K562 (cell line): ENCODE measurements around the gene GPM6B. TPM values are rescaled to one million over a fixed set of nuclear protein-coding genes. Genes with fewer than 3 reads are reported as not detected.

ENCODE experiments used
- ATAC-seq: fragments of 200-7000 bp; cut with Tn5 transposase; 3 replicates; pipeline ENCODE4 v1.9.1; 2020; ENCODE audit warnings: moderate library complexity
- BruUV-seq: library from RNA; stranded (reverse); fragments of 400-500 nt; replicated peaks from 2 replicates; lab custom pipeline; 2021; lab: Mats Ljungman, UMichigan
- CTCF ChIA-PET: fragments of 300-600 bp; formaldehyde crosslinking; extraction: SDS; loops from one replicate; lab custom pipeline; 2021; ENCODE audit warnings: low intra/inter-chr PET ratio; lab: Yijun Ruan, JAX
- POLR2A ChIA-PET: fragments of 300-600, 350-650 bp; sonication (Branson Sonifier 250); formaldehyde crosslinking; extraction: SDS; loops from one replicate; lab custom pipeline; 2021; ENCODE audit warnings: antibody characterized with exemption, inconsistent platforms; lab: Yijun Ruan, JAX
- DNase-seq, 4 experiments: peaks; one replicate each; pipeline versions ENCODE4 v3.0.0 to v3.0.0-alpha.2; 2011 to 2018; ENCODE audit warnings: low spot score in 3 of 4, mixed read lengths in 3 of 4; ENCODE audit errors: extremely low read depth in 1 of 4
- FAIRE-seq: peaks from 2 replicates; lab custom pipeline; 2011; peaks lifted over from hg19 to GRCh38; lab: Jason Lieb, UNC
- H2AFZ ChIP-seq: 2 replicates; pipeline ENCODE4 v1.6.0; 2011; ENCODE audit warnings: low read depth, low read length, control low read depth, inconsistent platforms
- H3K27ac ChIP-seq: fragments of 200-600 bp; 3 replicates; pipeline ENCODE4 v1.8.0; 2011; ENCODE audit warnings: low read depth, mild to moderate bottlenecking, control low read depth, inconsistent platforms, low read length, moderate library complexity, mixed read lengths; ENCODE audit errors: extremely low read depth
- H3K27me3 ChIP-seq, 2 experiments: fragments of 300-600 bp in 1 of 2; 2 replicates in 1 of 2; 3 replicates in 1 of 2; pipeline versions ENCODE4 v1.6.0 to v1.8.0; 2011; ENCODE audit warnings: inconsistent platforms in 2 of 2, low read length in 2 of 2, mild to moderate bottlenecking in 1 of 2, mixed read lengths in 1 of 2, moderate library complexity in 1 of 2; ENCODE audit not compliant: control insufficient read depth in 2 of 2, insufficient read depth in 2 of 2
- H3K36me3 ChIP-seq: fragments of 300-600 bp; 3 replicates; pipeline ENCODE4 v1.8.0; 2011; ENCODE audit warnings: mild to moderate bottlenecking, low read length, inconsistent platforms; ENCODE audit not compliant: control insufficient read depth, insufficient read depth
- H3K4me1 ChIP-seq, 2 experiments: fragments of 200-600 bp in 1 of 2; replicated peaks in 1 of 2; 2 replicates in 1 of 2; 3 replicates in 1 of 2; pipeline versions ENCODE4 v1.5.1 to v1.8.0; 2011; ENCODE audit warnings: inconsistent platforms in 2 of 2, low read length in 2 of 2, mild to moderate bottlenecking in 1 of 2, mixed read lengths in 1 of 2, moderate library complexity in 1 of 2; ENCODE audit not compliant: control insufficient read depth in 2 of 2, insufficient read depth in 2 of 2
- H3K4me2 ChIP-seq: 2 replicates; pipeline ENCODE4 v1.6.1; 2011; ENCODE audit warnings: low read length, control low read depth, inconsistent platforms, mixed read lengths; ENCODE audit not compliant: insufficient read depth
- H3K4me3 ChIP-seq: fragments of 200-600 bp; sonication (generic), shearing (Covaris generic); 2 replicates; pipeline ENCODE4 v1.5.1; 2016; ENCODE audit warnings: control low read depth, inconsistent platforms
- H3K79me2 ChIP-seq: fragments of 200-600 bp; 3 replicates; pipeline ENCODE4 v1.8.0; 2011; ENCODE audit warnings: low read length, inconsistent platforms; ENCODE audit not compliant: control insufficient read depth, insufficient read depth
- H3K9ac ChIP-seq, 2 experiments: 2 replicates each; pipeline versions ENCODE4 v1.6.0 to v1.6.1; 2011; ENCODE audit warnings: low read depth in 2 of 2, low read length in 2 of 2, control low read depth in 1 of 2, inconsistent platforms in 1 of 2, mild to moderate bottlenecking in 1 of 2, mixed read lengths in 1 of 2; ENCODE audit not compliant: insufficient read depth in 1 of 2
- H3K9me1 ChIP-seq: one replicate; pipeline ENCODE4 v1.6.0; 2011; ENCODE audit warnings: inconsistent platforms, mild to moderate bottlenecking, low read length, moderate library complexity; ENCODE audit not compliant: control insufficient read depth, insufficient read depth
- H3K9me3 ChIP-seq: replicated peaks from 2 replicates; pipeline ENCODE4 v1.5.1; 2011; ENCODE audit warnings: low read depth, low read length, inconsistent platforms; ENCODE audit not compliant: control insufficient read depth, insufficient read depth
- H4K20me1 ChIP-seq: replicated peaks from 2 replicates; pipeline ENCODE4 v1.6.1; 2011; ENCODE audit warnings: low read length, inconsistent platforms, mixed read lengths; ENCODE audit not compliant: control insufficient read depth, insufficient read depth
- GABPB1 ChIP-seq: sonication (generic); formaldehyde crosslinking; IDR thresholded peaks from 2 replicates; pipeline ENCODE4 v1.8.0; 2022; ENCODE audit warnings: mild to moderate bottlenecking, missing genetic modification reagents
- HMGN3 ChIP-seq: IDR thresholded peaks from 2 replicates; pipeline ENCODE4 v1.6.1; 2011; ENCODE audit warnings: borderline replicate concordance, low read depth, mild to moderate bottlenecking, mixed read lengths, low read length; ENCODE audit not compliant: insufficient read length; ENCODE audit errors: extremely low read depth
- MAZ ChIP-seq, 2 experiments: fragments of 450-650 bp in 1 of 2; sonication (generic) in 1 of 2; formaldehyde crosslinking; IDR thresholded peaks in 1 of 2; conservative IDR thresholded peaks in 1 of 2; 2 replicates each; pipeline versions ENCODE4 v1.4.0 to v1.5.0; 2020; ENCODE audit warnings: mild to moderate bottlenecking in 1 of 2, missing genetic modification reagents in 1 of 2
- RCOR1 ChIP-seq, 2 experiments: IDR thresholded peaks; 2 replicates each; pipeline ENCODE4 v1.6.1; 2012; ENCODE audit warnings: low read depth in 2 of 2, low read length in 2 of 2, borderline replicate concordance in 1 of 2, improper control_type of control experiment in 1 of 2
- THAP7 ChIP-seq: fragments of 250-450 bp; sonication (Bioruptor Pico); IDR thresholded peaks from 2 replicates; pipeline ENCODE4 v1.5.0; 2021
- U2AF2 ChIP-seq: fragments of 200-400 bp; formaldehyde crosslinking; optimal IDR thresholded peaks from 2 replicates; pipeline ENCODE3; 2017; ENCODE audit warnings: low read depth, mild to moderate bottlenecking, low read length
- ZNF507 ChIP-seq: conservative IDR thresholded peaks from 2 replicates; pipeline ENCODE4 v1.6.1; 2017; ENCODE audit warnings: missing genetic modification characterization, missing compliant biosample characterization
- ZNF780A ChIP-seq: fragments of 250-450 bp; sonication (Bioruptor Pico); IDR thresholded peaks from 2 replicates; pipeline ENCODE4 v1.5.0; 2021; ENCODE audit warnings: mild to moderate bottlenecking
- WGBS: fragments of 100-300 bp; shearing (Covaris generic); methylation state at CpG from one replicate; pipeline ENCODE4 v1.1.6; 2016; ENCODE audit warnings: low coverage, mixed read lengths; ENCODE audit not compliant: insufficient coverage; ENCODE audit errors: missing lambda C conversion rate; 5-methylcytosine and 5-hydroxymethylcytosine counted together
- in situ Hi-C: fragments of 300-500 bp; cut with MboI; formaldehyde crosslinking; loops from 4 replicates; pipeline ENCODE4 v1.15.0; 2018; ENCODE audit warnings: inconsistent platforms, mixed read lengths
- intact Hi-C: fragments of 100-400 bp; cut with micrococcal nuclease; formaldehyde crosslinking; loops from 2 replicates; pipeline ENCODE4 v1.14.2; 2022
- polyA plus RNA-seq, 8 experiments: library from polyadenylated mRNA; depleted of rRNA in 4 of 8; stranded (reverse) in 5 of 8; unstranded in 3 of 8; fragments of >200 nt; fragmentation: Nextera tagmentation in 2 of 8; fragmentation: Illumina TruSeq in 1 of 8; extraction: Ambion mirVana in 2 of 8; extraction: Trizol in 1 of 8; gene quantifications; 2 replicates each; pipeline versions ENCODE4 v1.2.1 to v1.2.3, GENCODE V29; 2011 to 2014; ENCODE audit warnings: inconsistent platforms in 1 of 8, missing spikeins in 1 of 8
- total RNA-seq, 7 experiments: library from RNA; depleted of rRNA in 6 of 7; stranded (reverse); fragments of >200 nt in 6 of 7; fragmentation: Illumina TruSeq in 2 of 7; extraction: Trizol in 2 of 7; gene quantifications; 2 replicates each; pipeline versions ENCODE4 v1.2.1 to v1.2.3, GENCODE V29; 2011 to 2021; ENCODE audit warnings: low replicate concordance in 1 of 7

Gene GPM6B
- total and polyA plus RNA-seq, 9 of the 15 experiments (the other 6 are each of a cell fraction or from before 2014, with no cell fraction given), result 0.14 to 0.32 TPM; not detected in 7

GRCh38 chrX:13748486-13748885 lies 68.4 kb downstream of the GPM6B start:
- in situ Hi-C loops, result loop anchor here (5.0 kb wide), 1 partner anchor 96 kb away; the partner anchor contains the start of gene TCEANC
- BruUV-seq, result no TSS peak
- DNase-seq (no peak), ATAC-seq (no peak), FAIRE-seq (no peak)
- Histone ChIP-seq H3K4me2 (no peak overlapping the region), H4K20me1 (no peaks in the 10 kb centered on the region), H2AFZ (no peak overlapping the region), H3K4me3 (no peak overlapping the region), H3K9me1 (no peaks in the 10 kb centered on the region), H3K9ac (no peak overlapping the region), H3K27me3 (no peaks in the 10 kb centered on the region), H3K27ac (no peak overlapping the region), H3K36me3 (peaks cover 83% of the 10 kb centered on the region), H3K9me3 (no peaks in the 10 kb centered on the region), H3K4me1 (no peaks in the 10 kb centered on the region), H3K79me2 (no peaks in the 10 kb centered on the region)
- ChIA-PET POLR2A (no interaction called here), CTCF (interaction anchor here (2.6 kb wide), 1 partner anchor 90 kb away, joined by 19 read pairs; no protein-coding TSS in a partner anchor)
- intact Hi-C loops, result no loop called here
- 90% methylated on average over 3 of the region's 3 CpGs for WGBS
- TF ChIP-seq MAZ (CRISPR knock-in tag; conservative IDR thresholded peaks at IDR 0.05 in 1 of 2, IDR thresholded peaks at IDR 0.05 in 1 of 2) (no peak), THAP7 (no peak), U2AF2 (no peak), GABPB1 (CRISPR knock-in tag) (no peak), RCOR1 (IDR thresholded peaks at IDR 0.05; ENCODE audit: borderline replicate concordance in 1 of 2, low read depth in 2 of 2, low read length in 2 of 2) (no peak), ZNF780A (CRISPR knock-in tag) (no peak), HMGN3 (no peak), ZNF507 (tag) (no peak)
